ENCODE results near the gene ACACA. TPM values are rescaled to one million over a fixed set of nuclear protein-coding genes. Genes with fewer than 3 reads are reported as not detected.

The ACACA gene
- total RNA-seq, 1 donor from 2014 or later: 145 TPM

GRCh38 chr17:37130984-37131446, 275.6 kb downstream of the ACACA start:
- TF ChIP-seq CTCF (IDR thresholded peaks at IDR 0.05; ENCODE audit: partially characterized antibody, unreplicated experiment): no peak
- Mint-ChIP-seq H3K9me3 (ENCODE audit: unreplicated experiment) (no peaks in the 10 kb centered on the region), H3K27me3 (ENCODE audit: unreplicated experiment) (no peaks in the 10 kb centered on the region), H3K27ac (ENCODE audit: unreplicated experiment) (no peak overlapping the region), H3K4me1 (ENCODE audit: low read depth, unreplicated experiment) (peaks cover 17% of the 10 kb centered on the region), H3K36me3 (ENCODE audit: unreplicated experiment) (no peaks in the 10 kb centered on the region), H3K4me3 (ENCODE audit: unreplicated experiment) (no peak overlapping the region)
- DNase-seq: no peak

GRCh38 chr17:37124821-37125173, 281.8 kb downstream of the ACACA start:
- peaks cover 11% of the 10 kb centered on the region for H3K4me1 Mint-ChIP-seq (ENCODE audit: low read depth, unreplicated experiment)
- H3K36me3 Mint-ChIP-seq (ENCODE audit: unreplicated experiment): no peaks in the 10 kb centered on the region
- no peak for TF ChIP-seq CTCF (IDR thresholded peaks at IDR 0.05; ENCODE audit: partially characterized antibody, unreplicated experiment)
- DNase-seq: no peak
- H3K27me3 Mint-ChIP-seq (ENCODE audit: unreplicated experiment): peaks cover 2% of the 10 kb centered on the region
- H3K27ac Mint-ChIP-seq (ENCODE audit: unreplicated experiment): no peak overlapping the region
- no peak overlapping the region for H3K4me3 Mint-ChIP-seq (ENCODE audit: unreplicated experiment)
- H3K9me3 Mint-ChIP-seq (ENCODE audit: unreplicated experiment): no peaks in the 10 kb centered on the region

GRCh38 chr17:37123941-37124820, 282.5 kb downstream of the ACACA start:
- Mint-ChIP-seq H3K4me3 (ENCODE audit: unreplicated experiment) (no peak overlapping the region), H3K4me1 (ENCODE audit: low read depth, unreplicated experiment) (peaks cover 15% of the 10 kb centered on the region), H3K36me3 (ENCODE audit: unreplicated experiment) (no peaks in the 10 kb centered on the region), H3K27ac (ENCODE audit: unreplicated experiment) (no peak overlapping the region), H3K9me3 (ENCODE audit: unreplicated experiment) (no peaks in the 10 kb centered on the region), H3K27me3 (ENCODE audit: unreplicated experiment) (peaks cover 2% of the 10 kb centered on the region)
- TF ChIP-seq CTCF (IDR thresholded peaks at IDR 0.05; ENCODE audit: partially characterized antibody, unreplicated experiment): no peak
- no peak for DNase-seq

- TF ChIP-seq CTCF (IDR thresholded peaks at IDR 0.05; ENCODE audit: partially characterized antibody, unreplicated experiment): no peak
- Mint-ChIP-seq H3K9me3 (ENCODE audit: unreplicated experiment) (no peaks in the 10 kb centered on the region), H3K36me3 (ENCODE audit: unreplicated experiment) (no peaks in the 10 kb centered on the region), H3K27me3 (ENCODE audit: unreplicated experiment) (peaks cover 2% of the 10 kb centered on the region), H3K4me1 (ENCODE audit: low read depth, unreplicated experiment) (peaks cover 15% of the 10 kb centered on the region), H3K27ac (ENCODE audit: unreplicated experiment) (no peak overlapping the region), H3K4me3 (ENCODE audit: unreplicated experiment) (no peak overlapping the region)
- no peak for DNase-seq
Observed at GRCh38 chr17:37123386-37123785, 283.2 kb downstream of the ACACA start.

GRCh38 chr17:37121616-37122015, 285.0 kb downstream of the ACACA start:
- H3K36me3 Mint-ChIP-seq (ENCODE audit: unreplicated experiment): no peaks in the 10 kb centered on the region
- peaks cover 3% of the 10 kb centered on the region for H3K9me3 Mint-ChIP-seq (ENCODE audit: unreplicated experiment)
- H3K4me3 Mint-ChIP-seq (ENCODE audit: unreplicated experiment): no peak overlapping the region
- H3K27ac Mint-ChIP-seq (ENCODE audit: unreplicated experiment): no peak overlapping the region
- peaks cover 27% of the 10 kb centered on the region for H3K4me1 Mint-ChIP-seq (ENCODE audit: low read depth, unreplicated experiment)
- H3K27me3 Mint-ChIP-seq (ENCODE audit: unreplicated experiment): peaks cover 2% of the 10 kb centered on the region
- no peak for TF ChIP-seq CTCF (IDR thresholded peaks at IDR 0.05; ENCODE audit: partially characterized antibody, unreplicated experiment)
- no peak for DNase-seq
